Neutrophil (primary cell): ENCODE results near the gene RNF31.

ENCODE experiments used
- H3K27ac ChIP-seq: fragments of 200-600 bp; sonication (generic); 2 replicates; pipeline ENCODE4 v1.5.1; 2016; ENCODE audit warnings: mild to moderate bottlenecking, moderate library complexity
- H3K27me3 ChIP-seq: fragments of 200-600 bp; sonication (generic); 2 replicates; pipeline ENCODE4 v1.6.0; 2016; ENCODE audit warnings: mild to moderate bottlenecking
- H3K36me3 ChIP-seq: fragments of 200-600 bp; sonication (generic); 2 replicates; pipeline ENCODE4 v1.5.1; 2017
- H3K4me1 ChIP-seq, 2 experiments: fragments of 200-600 bp in 1 of 2; sonication (generic) in 1 of 2; 1 replicate in 1 of 2; 2 replicates in 1 of 2; pipeline versions ENCODE4 v1.5.1 to v1.6.1; 2013 to 2016; ENCODE audit warnings: low read depth in 1 of 2, low read length in 1 of 2, mild to moderate bottlenecking in 1 of 2, moderate library complexity in 1 of 2; ENCODE audit not compliant: control insufficient read depth in 1 of 2, insufficient read depth in 1 of 2
- H3K4me3 ChIP-seq, 2 experiments: fragments of 200-600 bp in 1 of 2; sonication (generic) in 1 of 2; 1 replicate in 1 of 2; 2 replicates in 1 of 2; pipeline ENCODE4 v1.5.1; 2013 to 2016; ENCODE audit warnings: low read depth in 1 of 2, low read length in 1 of 2, mild to moderate bottlenecking in 1 of 2, moderate library complexity in 1 of 2
- H3K9me3 ChIP-seq: fragments of 200-600 bp; sonication (generic); 2 replicates; pipeline ENCODE4 v1.5.1; 2016
- TF ChIP-seq, protein P1 (sequence below): fragments of 200-600 bp; sonication (generic); IDR thresholded peaks from 2 replicates; pipeline ENCODE4 v1.5.1; 2016; ENCODE audit warnings: antibody characterized with exemption

RNF31 gene

DNA sequence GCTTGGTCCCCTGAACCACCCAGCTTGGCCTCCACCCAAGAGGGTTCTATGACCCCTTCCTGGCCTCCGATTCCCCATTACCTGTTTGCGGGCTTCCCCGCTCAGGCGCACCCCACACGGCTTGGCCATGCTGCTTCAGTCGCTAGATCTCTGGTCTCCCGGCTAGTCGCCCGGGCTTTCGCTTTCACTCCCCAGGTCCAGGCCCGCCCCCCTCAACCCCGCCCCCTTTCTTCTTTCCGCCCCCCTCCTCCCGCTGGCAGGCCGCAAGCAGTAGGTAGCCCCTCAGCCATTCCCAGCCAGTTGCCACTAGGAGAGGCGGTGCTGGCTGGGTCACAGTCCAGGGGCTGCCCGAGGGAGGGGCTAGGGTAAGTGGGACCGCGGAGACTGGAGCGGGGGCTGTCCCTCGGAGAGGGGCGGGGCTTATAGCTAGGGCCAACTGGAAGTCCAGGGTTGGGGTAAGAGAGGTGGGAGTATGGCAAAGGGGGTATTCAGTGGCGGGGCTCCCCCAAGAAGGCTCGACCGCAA lies 783 bp upstream of the RNF31 start, which contains the start of gene PSME2:
TSS of gene PSME2 (minus strand) at position 158 of the 525 bp plus-strand sequence. CDS start at position 129, 29 bp downstream.
- Histone ChIP-seq H3K4me3 (peak within 1 kb of the TSS; percentile 90 to 99), H3K4me1 (peaks cover 41 to 43% of the 10 kb centered on the region in 2 experiments), H3K27me3 (no peaks in the 10 kb centered on the region), H3K36me3 (peaks cover 31% of the 10 kb centered on the region), H3K27ac (peak within 1 kb of the TSS; percentile 97), H3K9me3 (no peaks in the 10 kb centered on the region)
- TF ChIP-seq, protein P1, sequence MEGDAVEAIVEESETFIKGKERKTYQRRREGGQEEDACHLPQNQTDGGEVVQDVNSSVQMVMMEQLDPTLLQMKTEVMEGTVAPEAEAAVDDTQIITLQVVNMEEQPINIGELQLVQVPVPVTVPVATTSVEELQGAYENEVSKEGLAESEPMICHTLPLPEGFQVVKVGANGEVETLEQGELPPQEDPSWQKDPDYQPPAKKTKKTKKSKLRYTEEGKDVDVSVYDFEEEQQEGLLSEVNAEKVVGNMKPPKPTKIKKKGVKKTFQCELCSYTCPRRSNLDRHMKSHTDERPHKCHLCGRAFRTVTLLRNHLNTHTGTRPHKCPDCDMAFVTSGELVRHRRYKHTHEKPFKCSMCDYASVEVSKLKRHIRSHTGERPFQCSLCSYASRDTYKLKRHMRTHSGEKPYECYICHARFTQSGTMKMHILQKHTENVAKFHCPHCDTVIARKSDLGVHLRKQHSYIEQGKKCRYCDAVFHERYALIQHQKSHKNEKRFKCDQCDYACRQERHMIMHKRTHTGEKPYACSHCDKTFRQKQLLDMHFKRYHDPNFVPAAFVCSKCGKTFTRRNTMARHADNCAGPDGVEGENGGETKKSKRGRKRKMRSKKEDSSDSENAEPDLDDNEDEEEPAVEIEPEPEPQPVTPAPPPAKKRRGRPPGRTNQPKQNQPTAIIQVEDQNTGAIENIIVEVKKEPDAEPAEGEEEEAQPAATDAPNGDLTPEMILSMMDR = no peak

DNA sequence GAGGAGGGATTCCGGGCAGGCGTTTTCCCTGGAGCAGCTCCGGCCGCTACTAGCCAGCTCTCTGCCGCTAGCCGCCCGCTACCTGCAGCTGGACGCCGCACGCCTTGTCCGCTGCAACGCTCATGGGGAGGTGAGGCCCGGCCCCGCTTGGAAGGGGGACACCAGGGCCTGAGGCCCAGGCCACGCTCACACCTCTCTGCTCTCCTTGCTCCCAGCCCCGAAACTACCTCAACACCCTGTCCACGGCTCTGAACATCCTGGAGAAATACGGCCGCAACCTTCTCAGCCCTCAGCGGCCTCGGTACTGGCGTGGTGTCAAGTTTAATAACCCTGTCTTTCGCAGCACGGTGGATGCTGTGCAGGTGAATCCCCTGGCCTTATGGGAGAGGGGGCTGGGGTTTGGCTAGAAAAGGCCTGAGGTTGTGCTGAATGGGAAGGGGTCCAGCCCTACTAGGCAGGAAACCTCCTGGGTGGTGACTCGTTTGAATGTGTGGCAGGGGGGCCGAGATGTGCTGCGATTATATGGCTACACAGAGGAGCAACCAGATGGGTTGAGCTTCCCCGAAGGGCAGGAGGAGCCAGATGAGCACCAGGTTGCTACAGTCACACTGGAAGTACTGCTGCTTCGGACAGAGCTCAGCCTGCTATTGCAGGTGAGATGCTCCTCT lies 597 bp downstream of the RNF31 start:
- H3K4me3 ChIP-seq = peak overlapping the region; percentile 90 to 99
- H3K27me3 ChIP-seq = no peaks in the 10 kb centered on the region
- peaks cover 45% of the 10 kb centered on the region for H3K36me3 ChIP-seq
- H3K9me3 ChIP-seq = no peaks in the 10 kb centered on the region
- peaks cover 33 to 35% of the 10 kb centered on the region in 2 experiments for H3K4me1 ChIP-seq
- peak overlapping the region; percentile 97 for H3K27ac ChIP-seq
- TF ChIP-seq, protein P1 = no peak

DNA sequence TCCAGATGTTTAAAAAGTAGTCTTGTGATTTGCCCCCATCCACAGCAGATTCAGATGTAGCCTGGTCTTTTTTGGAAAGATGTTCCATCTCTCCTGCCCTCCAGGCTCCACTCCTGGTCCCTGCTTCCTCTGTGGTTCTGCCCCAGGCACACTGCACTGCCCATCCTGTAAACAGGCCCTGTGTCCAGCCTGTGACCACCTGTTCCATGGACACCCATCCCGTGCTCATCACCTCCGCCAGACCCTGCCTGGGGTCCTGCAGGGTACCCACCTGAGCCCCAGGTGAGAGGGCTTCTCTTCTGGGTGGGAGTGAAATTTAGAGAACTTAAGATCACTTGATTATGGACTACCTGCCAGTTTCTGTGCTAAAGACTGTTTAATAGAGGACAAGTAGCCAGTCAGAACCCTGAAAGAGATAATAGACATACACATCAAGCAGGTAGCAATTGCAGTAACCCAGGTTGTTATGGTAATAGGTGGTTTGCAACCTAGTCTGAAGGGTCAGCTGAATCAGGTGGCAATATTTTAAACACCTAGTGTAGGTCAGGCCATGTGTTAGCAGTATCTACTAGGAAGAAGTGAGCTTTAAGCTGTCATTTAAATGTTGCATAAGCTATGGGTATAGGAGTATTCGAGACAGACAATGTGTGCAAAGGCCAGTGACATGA lies 2.1 kb downstream of the RNF31 start:
- no peak overlapping the region for H3K4me3 ChIP-seq
- H3K4me1 ChIP-seq = peaks cover 33 to 35% of the 10 kb centered on the region in 2 experiments
- H3K36me3 ChIP-seq = peaks cover 56% of the 10 kb centered on the region
- H3K27ac ChIP-seq = no peak overlapping the region
- H3K27me3 ChIP-seq = no peaks in the 10 kb centered on the region
- H3K9me3 ChIP-seq = no peaks in the 10 kb centered on the region
- TF ChIP-seq, protein P1 = no peak

DNA sequence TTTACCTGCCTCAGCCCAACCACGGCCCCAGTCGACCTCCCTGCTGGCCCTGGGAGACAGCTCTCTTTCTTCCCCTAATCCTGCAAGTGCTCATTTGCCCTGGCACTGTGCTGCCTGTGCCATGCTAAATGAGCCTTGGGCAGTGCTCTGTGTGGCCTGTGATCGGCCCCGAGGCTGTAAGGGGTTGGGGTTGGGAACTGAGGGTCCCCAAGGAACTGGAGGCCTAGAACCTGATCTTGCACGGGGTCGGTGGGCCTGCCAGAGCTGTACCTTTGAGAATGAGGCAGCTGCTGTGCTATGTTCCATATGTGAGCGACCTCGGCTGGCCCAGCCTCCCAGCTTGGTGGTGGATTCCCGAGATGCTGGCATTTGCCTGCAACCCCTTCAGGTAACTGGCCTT lies 2.8 kb downstream of the RNF31 start:
- H3K4me3 ChIP-seq = no peak overlapping the region
- peaks cover 62% of the 10 kb centered on the region for H3K36me3 ChIP-seq
- no peaks in the 10 kb centered on the region for H3K27me3 ChIP-seq
- peaks cover 33 to 35% of the 10 kb centered on the region in 2 experiments for H3K4me1 ChIP-seq
- TF ChIP-seq, protein P1 = no peak
- H3K9me3 ChIP-seq = no peaks in the 10 kb centered on the region
- H3K27ac ChIP-seq = no peak overlapping the region

DNA sequence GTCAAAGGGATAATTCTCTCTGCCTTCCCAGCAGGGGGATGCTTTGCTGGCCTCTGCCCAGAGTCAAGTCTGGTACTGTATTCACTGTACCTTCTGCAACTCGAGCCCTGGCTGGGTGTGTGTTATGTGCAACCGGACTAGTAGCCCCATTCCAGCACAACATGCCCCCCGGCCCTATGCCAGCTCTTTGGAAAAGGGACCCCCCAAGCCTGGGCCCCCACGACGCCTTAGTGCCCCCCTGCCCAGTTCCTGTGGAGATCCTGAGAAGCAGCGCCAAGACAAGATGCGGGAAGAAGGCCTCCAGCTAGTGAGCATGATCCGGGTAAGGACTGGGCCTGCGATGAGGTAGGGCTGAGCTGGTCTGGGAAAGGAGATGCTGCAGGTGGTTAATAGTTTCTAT lies 3.3 kb downstream of the RNF31 start:
- Histone ChIP-seq H3K27me3 (no peaks in the 10 kb centered on the region), H3K36me3 (peaks cover 67% of the 10 kb centered on the region), H3K27ac (no peak overlapping the region), H3K9me3 (no peaks in the 10 kb centered on the region), H3K4me3 (no peak overlapping the region), H3K4me1 (peaks cover 28 to 30% of the 10 kb centered on the region in 2 experiments)
- TF ChIP-seq, protein P1 = no peak
